ENCODE measurements around the gene DHX58. TPM values are rescaled to one million over a fixed set of nuclear protein-coding genes. Genes with fewer than 3 reads are reported as not detected.

DHX58 gene
- total and polyA plus RNA-seq, 2 donors from 2014 or later = 22.1 to 27.5 TPM

GRCh38 chr17:42072323-42073187 lies 40.0 kb downstream of the DHX58 start:
- FAIRE-seq (no peak), DNase-seq (peak in 2 of 5 donors; percentile 49 to 69)
- no peak overlapping the region for H3K9ac ChIP-seq (ENCODE audit: low read length in 3 of 3)
- H3K4me3 ChIP-seq (ENCODE audit: low read length in 3 of 3) = peak overlapping the region in 1 of 3 donors; percentile 32
- H3K27ac ChIP-seq (ENCODE audit: low read depth in 2 of 2, low read length in 2 of 2) = no peak overlapping the region
- H3K27me3 ChIP-seq (ENCODE audit: control insufficient read depth, insufficient read depth, low read length) = no peaks in the 10 kb centered on the region
- TF ChIP-seq, protein P1, sequence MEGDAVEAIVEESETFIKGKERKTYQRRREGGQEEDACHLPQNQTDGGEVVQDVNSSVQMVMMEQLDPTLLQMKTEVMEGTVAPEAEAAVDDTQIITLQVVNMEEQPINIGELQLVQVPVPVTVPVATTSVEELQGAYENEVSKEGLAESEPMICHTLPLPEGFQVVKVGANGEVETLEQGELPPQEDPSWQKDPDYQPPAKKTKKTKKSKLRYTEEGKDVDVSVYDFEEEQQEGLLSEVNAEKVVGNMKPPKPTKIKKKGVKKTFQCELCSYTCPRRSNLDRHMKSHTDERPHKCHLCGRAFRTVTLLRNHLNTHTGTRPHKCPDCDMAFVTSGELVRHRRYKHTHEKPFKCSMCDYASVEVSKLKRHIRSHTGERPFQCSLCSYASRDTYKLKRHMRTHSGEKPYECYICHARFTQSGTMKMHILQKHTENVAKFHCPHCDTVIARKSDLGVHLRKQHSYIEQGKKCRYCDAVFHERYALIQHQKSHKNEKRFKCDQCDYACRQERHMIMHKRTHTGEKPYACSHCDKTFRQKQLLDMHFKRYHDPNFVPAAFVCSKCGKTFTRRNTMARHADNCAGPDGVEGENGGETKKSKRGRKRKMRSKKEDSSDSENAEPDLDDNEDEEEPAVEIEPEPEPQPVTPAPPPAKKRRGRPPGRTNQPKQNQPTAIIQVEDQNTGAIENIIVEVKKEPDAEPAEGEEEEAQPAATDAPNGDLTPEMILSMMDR (IDR thresholded peaks at IDR 0.05; ENCODE audit: borderline replicate concordance, extremely low read depth, insufficient read depth) = no peak
- no peaks in the 10 kb centered on the region for H3K36me3 ChIP-seq (ENCODE audit: control insufficient read depth in 2 of 3, insufficient read depth in 3 of 3, low read length in 3 of 3)
- no peaks in the 10 kb centered on the region for H3K9me3 ChIP-seq (ENCODE audit: control insufficient read depth in 2 of 3, insufficient read depth in 1 of 3, low read length in 3 of 3)
- no peaks in the 10 kb centered on the region for H3K4me1 ChIP-seq (ENCODE audit: control insufficient read depth in 2 of 3, insufficient read depth in 2 of 3, low read depth in 1 of 3, low read length in 3 of 3)
- intact Hi-C loops (cut with DNase I) = no loop called here

DNA sequence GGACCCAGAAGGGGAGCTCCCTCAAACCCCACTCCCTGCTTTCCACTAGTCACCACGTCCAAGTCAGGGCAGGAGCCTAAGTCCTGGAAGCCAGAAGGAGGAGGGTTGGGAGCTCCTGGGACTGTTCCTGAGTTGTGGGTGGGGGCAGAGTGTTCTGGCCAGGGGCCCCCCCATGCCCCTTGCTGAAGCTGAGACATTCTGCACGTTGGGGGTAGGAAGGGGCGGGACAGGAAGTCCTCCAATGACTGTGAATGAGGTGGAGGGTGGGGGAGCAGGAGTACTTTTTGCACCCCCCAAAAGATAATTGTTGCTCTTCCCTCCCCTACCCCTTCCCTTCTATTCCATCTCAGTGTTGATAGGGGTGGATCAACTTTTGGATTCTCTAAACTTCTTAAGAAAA lies 40.7 kb downstream of the DHX58 start:
- TF ChIP-seq, protein P1 (IDR thresholded peaks at IDR 0.05; ENCODE audit: borderline replicate concordance, extremely low read depth, insufficient read depth) = no peak
- Histone ChIP-seq H3K27me3 (ENCODE audit: control insufficient read depth, insufficient read depth, low read length) (no peaks in the 10 kb centered on the region), H3K4me1 (ENCODE audit: control insufficient read depth in 2 of 3, insufficient read depth in 2 of 3, low read depth in 1 of 3, low read length in 3 of 3) (no peaks in the 10 kb centered on the region), H3K4me3 (ENCODE audit: low read length in 3 of 3) (peak overlapping the region in 1 of 3 donors; percentile 32), H3K9ac (ENCODE audit: low read length in 3 of 3) (no peak overlapping the region), H3K27ac (ENCODE audit: low read depth in 2 of 2, low read length in 2 of 2) (no peak overlapping the region), H3K36me3 (ENCODE audit: control insufficient read depth in 2 of 3, insufficient read depth in 3 of 3, low read length in 3 of 3) (no peaks in the 10 kb centered on the region), H3K9me3 (ENCODE audit: control insufficient read depth in 2 of 3, insufficient read depth in 1 of 3, low read length in 3 of 3) (no peaks in the 10 kb centered on the region)
- DNase-seq (no peak), FAIRE-seq (no peak)
- intact Hi-C loops (cut with DNase I) = no loop called here

DNA sequence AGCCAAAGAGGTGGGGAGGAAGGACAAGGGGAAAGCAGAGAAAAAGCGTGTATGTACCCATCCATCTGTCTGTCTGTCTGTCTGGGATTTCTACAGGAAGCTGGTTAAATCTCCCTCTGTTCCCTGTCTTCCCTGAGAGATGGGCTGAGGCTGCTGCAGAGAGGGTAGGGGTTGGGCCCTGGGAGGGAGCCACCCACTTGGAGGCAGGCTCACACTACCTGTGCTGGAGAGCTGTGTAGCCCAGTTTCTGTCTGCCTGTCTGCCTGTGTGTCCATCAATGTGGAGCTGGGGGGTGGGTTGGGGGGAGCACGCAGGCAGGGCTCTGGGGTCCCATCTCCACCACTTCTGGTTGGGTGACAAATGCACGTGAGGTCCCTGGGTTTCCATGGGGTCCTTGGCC lies 43.5 kb downstream of the DHX58 start:
- DNase-seq (no peak), FAIRE-seq (no peak)
- H3K27me3 ChIP-seq (ENCODE audit: control insufficient read depth, insufficient read depth, low read length) = no peaks in the 10 kb centered on the region
- TF ChIP-seq, protein P1 (IDR thresholded peaks at IDR 0.05; ENCODE audit: borderline replicate concordance, extremely low read depth, insufficient read depth) = no peak
- no peak overlapping the region for H3K9ac ChIP-seq (ENCODE audit: low read length in 3 of 3)
- no peak overlapping the region for H3K27ac ChIP-seq (ENCODE audit: low read depth in 2 of 2, low read length in 2 of 2)
- H3K9me3 ChIP-seq (ENCODE audit: control insufficient read depth in 2 of 3, insufficient read depth in 1 of 3, low read length in 3 of 3) = no peaks in the 10 kb centered on the region
- intact Hi-C loops (cut with DNase I) = no loop called here
- no peaks in the 10 kb centered on the region for H3K36me3 ChIP-seq (ENCODE audit: control insufficient read depth in 2 of 3, insufficient read depth in 3 of 3, low read length in 3 of 3)
- H3K4me1 ChIP-seq (ENCODE audit: control insufficient read depth in 2 of 3, insufficient read depth in 2 of 3, low read depth in 1 of 3, low read length in 3 of 3) = no peaks in the 10 kb centered on the region
- H3K4me3 ChIP-seq (ENCODE audit: low read length in 3 of 3) = no peak overlapping the region
